Measurements from ENCODE around the gene EVI2A.

The EVI2A gene

DNA sequence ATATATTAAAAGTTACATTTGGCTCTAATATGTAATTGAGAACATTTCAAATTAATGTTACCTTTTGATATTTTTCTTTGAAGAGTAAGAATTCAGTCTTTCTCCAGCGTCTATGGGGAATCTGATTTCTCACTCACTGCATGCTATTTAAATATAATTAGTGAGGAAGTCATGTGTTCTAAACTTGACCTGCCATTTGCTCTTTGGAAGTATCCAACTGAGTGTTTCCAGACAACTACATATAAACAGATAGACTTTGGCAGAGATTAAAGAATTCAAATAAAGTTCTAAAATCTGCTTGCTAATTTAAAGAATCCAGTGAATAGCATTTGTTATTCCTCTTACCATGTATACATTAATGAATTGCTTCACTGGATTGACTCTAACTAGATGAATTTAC, 47.9 kb downstream of the EVI2A start:
- H3K9me3 ChIP-seq = no peaks in the 10 kb centered on the region
- H3K36me3 ChIP-seq = no peaks in the 10 kb centered on the region
- H3K4me3 ChIP-seq (ENCODE audit: low read depth in 1 of 2, low read length in 1 of 2) = peak overlapping the region in 1 of 2 experiments; percentile 44
- H3K27me3 ChIP-seq = no peaks in the 10 kb centered on the region
- H3K4me1 ChIP-seq (ENCODE audit: control insufficient read depth in 1 of 2, insufficient read depth in 1 of 2, low read depth in 1 of 2, low read length in 1 of 2) = peaks cover 47 to 48% of the 10 kb centered on the region in 2 experiments
- no peak for TF ChIP-seq CTCF (IDR thresholded peaks at IDR 0.05)
- H3K27ac ChIP-seq = peak overlapping the region; percentile 81

DNA sequence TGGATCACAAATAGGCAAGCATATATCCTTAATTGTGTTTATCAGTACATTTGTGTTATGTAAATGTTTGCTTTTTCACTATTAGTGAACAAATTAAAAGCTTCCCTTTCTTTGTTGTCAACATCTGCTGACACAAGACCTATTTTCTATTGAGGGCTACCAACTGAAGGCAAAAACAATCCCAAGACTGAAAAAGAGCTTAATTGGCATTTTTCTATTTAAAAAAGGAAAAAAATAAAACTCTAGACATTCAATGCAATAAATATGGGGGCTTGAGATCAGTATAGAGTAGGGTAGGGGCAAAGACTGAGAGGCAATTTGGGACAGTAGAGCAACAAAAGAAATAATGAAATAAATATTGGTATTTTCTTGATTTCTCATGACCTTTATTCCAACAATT, 48.6 kb downstream of the EVI2A start:
- H3K36me3 ChIP-seq = no peaks in the 10 kb centered on the region

DNA sequence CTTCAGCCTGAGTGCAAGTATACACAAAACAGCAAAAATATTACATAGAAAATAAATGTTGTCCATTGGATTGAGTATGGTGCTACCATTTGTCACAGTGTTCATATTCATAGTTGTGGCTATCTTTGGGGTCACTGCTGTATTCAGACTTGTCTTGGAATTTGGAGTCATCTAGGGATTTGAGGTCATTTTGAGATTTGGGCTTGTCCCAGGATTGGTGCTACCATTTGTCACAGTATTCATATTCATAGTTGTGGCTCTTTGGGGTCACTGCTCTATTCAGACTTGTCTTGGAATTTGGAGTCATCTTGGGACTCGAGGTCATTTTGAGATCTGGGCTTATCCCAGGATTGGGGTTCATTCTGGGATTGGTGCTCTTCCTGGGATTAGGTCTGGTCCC, 49.2 kb downstream of the EVI2A start:
- Histone ChIP-seq H3K9me3 (no peaks in the 10 kb centered on the region), H3K27ac (no peak overlapping the region), H3K4me1 (ENCODE audit: control insufficient read depth in 1 of 2, insufficient read depth in 1 of 2, low read depth in 1 of 2, low read length in 1 of 2) (peaks cover 49 to 54% of the 10 kb centered on the region in 2 experiments), H3K4me3 (ENCODE audit: low read depth in 1 of 2, low read length in 1 of 2) (no peak overlapping the region), H3K36me3 (no peaks in the 10 kb centered on the region), H3K27me3 (no peaks in the 10 kb centered on the region)
- TF ChIP-seq CTCF (IDR thresholded peaks at IDR 0.05) = no peak

More for the DNA sequence above, 48.6 kb downstream of the EVI2A start:
- H3K27me3 ChIP-seq = no peaks in the 10 kb centered on the region
- H3K4me1 ChIP-seq (ENCODE audit: control insufficient read depth in 1 of 2, insufficient read depth in 1 of 2, low read depth in 1 of 2, low read length in 1 of 2) = peaks cover 49 to 54% of the 10 kb centered on the region in 2 experiments
- H3K9me3 ChIP-seq = no peaks in the 10 kb centered on the region
- TF ChIP-seq CTCF (IDR thresholded peaks at IDR 0.05) = no peak
- H3K4me3 ChIP-seq (ENCODE audit: low read depth in 1 of 2, low read length in 1 of 2) = no peak overlapping the region
- peak overlapping the region; percentile 81 for H3K27ac ChIP-seq

DNA sequence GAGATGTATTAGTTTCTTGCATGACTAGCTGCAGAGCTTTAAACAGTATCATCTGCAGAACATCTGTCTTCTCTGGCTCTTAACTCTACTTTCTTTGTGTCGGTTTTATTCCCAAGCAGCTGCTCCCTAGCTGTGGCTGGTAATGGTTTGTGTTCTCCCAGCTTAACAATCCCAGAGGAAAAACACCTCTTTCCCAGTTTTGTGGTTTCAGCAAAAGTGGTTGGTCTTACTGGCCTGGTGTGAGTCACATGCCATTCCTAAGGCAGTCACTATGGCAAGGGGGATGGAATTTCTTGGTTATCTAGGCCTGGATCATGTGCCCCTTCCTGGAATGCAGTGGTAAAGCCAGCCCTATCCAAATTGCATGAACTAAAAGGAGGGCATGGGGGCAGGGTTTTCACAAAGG, 51.8 kb downstream of the EVI2A start:
- no peak for TF ChIP-seq CTCF (IDR thresholded peaks at IDR 0.05)
- Histone ChIP-seq H3K36me3 (no peaks in the 10 kb centered on the region), H3K4me3 (ENCODE audit: low read depth in 1 of 2, low read length in 1 of 2) (no peak overlapping the region), H3K9me3 (no peaks in the 10 kb centered on the region), H3K27me3 (no peaks in the 10 kb centered on the region), H3K4me1 (ENCODE audit: control insufficient read depth in 1 of 2, insufficient read depth in 1 of 2, low read depth in 1 of 2, low read length in 1 of 2) (peaks cover 36 to 38% of the 10 kb centered on the region in 2 experiments), H3K27ac (peak overlapping the region; percentile 1)

DNA sequence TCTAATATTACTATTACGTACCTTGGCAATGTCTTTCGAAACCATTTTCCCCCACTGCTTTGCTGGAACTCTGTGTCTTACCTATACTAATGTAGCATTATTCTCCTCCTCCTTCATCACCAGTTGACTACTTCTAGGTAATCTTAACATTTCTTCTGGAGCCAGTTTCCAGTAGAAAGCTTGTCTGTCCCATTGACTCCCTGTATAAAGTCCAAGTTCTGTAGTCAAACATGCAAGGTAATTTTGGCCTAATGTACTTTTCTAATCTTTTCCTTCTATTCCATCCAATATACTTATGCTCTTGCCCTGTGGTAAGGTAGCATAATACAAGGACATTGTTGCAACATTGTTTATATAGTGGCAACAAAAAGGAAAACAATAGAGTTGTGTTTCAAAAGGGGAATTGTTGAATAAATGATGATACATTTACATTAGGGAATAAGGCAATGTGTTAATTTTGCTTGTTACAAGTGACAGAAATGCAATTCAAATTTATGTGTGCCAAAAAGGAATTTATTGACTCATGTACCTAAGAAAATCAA, 52.3 kb downstream of the EVI2A start:
- no peaks in the 10 kb centered on the region for H3K9me3 ChIP-seq
- H3K27ac ChIP-seq = peak overlapping the region; percentile 1
- H3K27me3 ChIP-seq = no peaks in the 10 kb centered on the region
- H3K36me3 ChIP-seq = no peaks in the 10 kb centered on the region
- no peak overlapping the region for H3K4me3 ChIP-seq (ENCODE audit: low read depth in 1 of 2, low read length in 1 of 2)
- peaks cover 31 to 33% of the 10 kb centered on the region in 2 experiments for H3K4me1 ChIP-seq (ENCODE audit: control insufficient read depth in 1 of 2, insufficient read depth in 1 of 2, low read depth in 1 of 2, low read length in 1 of 2)
- TF ChIP-seq CTCF (IDR thresholded peaks at IDR 0.05) = no peak
